HL-60/S4 treated with phorbol 12-myristate 13-acetate at 8.2 ng/mL for 4 days and 3 days (cell line): ENCODE data around the gene TSPAN6.

ENCODE experiments used
- in situ Hi-C: fragments of 300-500 bp; cut with MboI; formaldehyde crosslinking; loops from 2 replicates; pipeline ENCODE4 v1.15.0; 2022; ENCODE audit warnings: low sequenced_read_pairs

The TSPAN6 gene

DNA sequence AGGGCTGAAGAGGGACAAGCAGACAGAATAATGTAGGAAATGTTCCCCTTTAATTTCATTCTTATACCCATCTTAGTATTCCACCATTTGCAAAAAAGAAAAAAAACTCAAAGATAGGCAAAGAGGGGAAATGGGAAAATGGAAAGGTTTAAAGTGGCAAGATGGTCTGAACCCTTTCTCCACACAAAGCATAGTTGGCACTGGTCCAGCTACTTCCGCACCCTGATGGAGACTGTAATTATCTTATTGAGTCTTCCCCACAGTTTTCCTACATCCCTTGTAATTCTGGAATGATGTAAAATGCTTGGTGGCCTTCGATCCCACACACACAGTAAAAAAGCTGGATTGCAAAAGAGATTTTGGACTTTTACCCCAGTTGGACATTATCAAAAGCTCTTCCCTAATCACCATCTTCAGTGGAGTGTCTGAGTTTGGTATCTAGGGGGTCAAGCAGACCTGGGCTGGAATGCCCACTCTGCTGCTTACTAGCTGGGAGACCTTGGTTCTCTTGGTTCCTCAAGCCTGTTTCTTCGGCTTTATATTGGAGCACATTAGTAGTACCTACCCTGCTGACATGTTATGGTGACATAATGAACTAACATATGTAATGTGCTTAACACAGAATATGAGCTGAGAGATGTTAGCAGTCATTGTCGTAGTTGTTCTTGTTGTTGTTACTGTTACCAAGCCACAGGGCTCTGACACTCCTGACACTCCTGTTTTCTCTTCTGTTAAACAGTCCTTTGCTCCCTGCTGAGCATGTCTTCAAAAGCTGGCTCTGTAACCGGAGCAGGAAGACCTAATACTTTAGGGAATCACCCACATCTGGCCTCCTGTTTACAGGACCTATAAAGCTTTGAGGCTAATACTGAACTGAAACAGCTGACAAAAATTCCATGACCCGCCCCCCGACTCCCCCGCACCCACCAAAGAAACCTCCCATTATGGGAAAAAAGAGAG, 12.1 kb upstream of the TSPAN6 start:
- in situ Hi-C loops = no loop called here

GRCh38 chrX:100647739-100648138, 11.1 kb upstream of the TSPAN6 start:
- in situ Hi-C loops = no loop called here

DNA sequence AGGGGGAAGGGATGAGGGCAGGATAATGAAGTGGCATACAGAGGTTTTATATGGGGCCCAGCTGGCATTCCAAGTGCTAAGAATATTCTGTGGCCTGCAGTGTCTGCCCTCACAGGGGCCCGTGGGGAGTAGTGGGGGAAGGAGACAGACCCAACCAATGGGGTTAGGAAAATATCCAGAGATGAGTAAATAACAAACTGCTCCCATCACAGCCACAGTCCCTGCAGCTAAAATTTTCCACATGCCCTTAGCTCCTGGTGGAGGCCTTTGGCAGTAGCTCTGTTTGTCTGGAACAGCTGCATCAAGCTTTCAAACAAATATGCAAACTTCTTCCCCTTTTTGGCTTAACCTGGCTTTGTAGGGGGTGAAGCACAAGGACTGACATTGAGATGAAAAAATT, 10.5 kb upstream of the TSPAN6 start:
- in situ Hi-C loops = no loop called here

DNA sequence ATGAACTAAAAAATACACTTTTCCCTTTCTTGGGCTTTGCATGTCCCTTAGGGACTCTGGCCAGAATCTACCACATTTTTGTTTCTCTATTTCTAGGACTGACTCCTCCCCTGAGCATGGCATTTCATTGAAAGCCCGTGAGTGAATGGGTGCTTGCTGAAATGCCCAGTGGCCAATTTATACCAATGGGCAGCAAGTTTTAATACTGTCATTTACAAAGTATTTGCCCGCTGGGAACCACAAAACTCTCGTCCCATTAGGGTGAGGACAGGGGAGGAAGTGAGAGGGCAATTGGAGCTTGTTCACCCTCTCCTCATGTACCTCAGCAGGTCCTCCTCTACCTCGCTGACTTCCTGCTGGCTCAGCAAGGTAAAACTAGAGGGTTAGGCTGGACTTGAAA, 8.5 kb upstream of the TSPAN6 start:
- in situ Hi-C loops = no loop called here

- in situ Hi-C loops = no loop called here
Observed at GRCh38 chrX:100643956-100644860, 7.6 kb upstream of the TSPAN6 start, which contains the start of gene SRPX2. Gene SRPX2, plus strand, starts transcription at chrX:100644199. Its CDS starts 2,124 bp downstream, at chrX:100646323.

GRCh38 chrX:100643212-100643611, 6.6 kb upstream of the TSPAN6 start:
- in situ Hi-C loops = no loop called here

- in situ Hi-C loops = no loop called here
Observed at GRCh38 chrX:100642290-100642689, 5.7 kb upstream of the TSPAN6 start.

GRCh38 chrX:100635989-100636320, 651 bp downstream of the TSPAN6 start:
- in situ Hi-C loops = no loop called here

- in situ Hi-C loops = no loop called here
Observed at GRCh38 chrX:100635040-100635439, 1.6 kb downstream of the TSPAN6 start.

- in situ Hi-C loops = no loop called here
Observed at GRCh38 chrX:100625985-100626491, 10.6 kb downstream of the TSPAN6 start.

- in situ Hi-C loops = no loop called here
Observed at GRCh38 chrX:100623001-100623400, 13.6 kb downstream of the TSPAN6 start.

- in situ Hi-C loops = no loop called here
Observed at GRCh38 chrX:100615005-100615404, 21.6 kb downstream of the TSPAN6 start.

GRCh38 chrX:100611951-100612350, 24.7 kb downstream of the TSPAN6 start:
- in situ Hi-C loops = no loop called here

DNA sequence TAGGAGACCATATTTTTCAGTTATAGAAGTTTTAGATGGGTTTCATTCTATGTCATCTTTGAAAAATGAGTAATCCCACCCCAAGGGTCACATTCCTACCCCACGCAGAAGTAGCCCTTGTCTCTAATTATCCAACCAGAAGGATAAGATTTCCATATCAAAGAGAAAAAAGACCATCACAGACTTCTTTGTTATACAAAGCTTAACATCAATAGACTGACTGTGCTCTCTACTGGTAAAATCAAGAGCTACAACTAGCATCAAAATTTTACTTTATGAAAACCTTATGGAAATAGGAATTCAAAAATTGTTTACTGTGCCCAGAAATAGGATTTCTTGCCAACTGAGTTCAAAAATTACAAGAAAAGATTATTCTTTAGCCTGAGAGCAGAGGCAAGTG, 27.0 kb downstream of the TSPAN6 start:
- in situ Hi-C loops = no loop called here

DNA sequence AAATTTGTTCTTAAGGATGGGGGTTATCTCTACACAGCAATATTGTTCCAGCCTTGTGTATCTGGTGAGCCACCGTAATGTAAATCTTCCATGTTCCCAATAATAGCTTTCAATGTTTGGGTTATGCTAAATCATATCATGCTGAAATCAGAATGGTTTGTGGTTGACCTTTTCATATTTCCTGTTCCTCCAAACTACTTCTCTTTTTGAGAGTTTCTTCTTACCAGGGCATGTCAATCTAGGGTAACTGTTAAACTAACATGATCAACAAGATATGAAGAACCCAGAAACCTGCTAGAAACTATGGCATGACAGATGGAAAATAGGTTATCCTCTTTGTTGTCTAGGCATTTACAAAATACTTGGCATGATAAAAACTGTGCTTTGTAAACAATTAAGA, 29.9 kb downstream of the TSPAN6 start:
- in situ Hi-C loops = no loop called here

DNA sequence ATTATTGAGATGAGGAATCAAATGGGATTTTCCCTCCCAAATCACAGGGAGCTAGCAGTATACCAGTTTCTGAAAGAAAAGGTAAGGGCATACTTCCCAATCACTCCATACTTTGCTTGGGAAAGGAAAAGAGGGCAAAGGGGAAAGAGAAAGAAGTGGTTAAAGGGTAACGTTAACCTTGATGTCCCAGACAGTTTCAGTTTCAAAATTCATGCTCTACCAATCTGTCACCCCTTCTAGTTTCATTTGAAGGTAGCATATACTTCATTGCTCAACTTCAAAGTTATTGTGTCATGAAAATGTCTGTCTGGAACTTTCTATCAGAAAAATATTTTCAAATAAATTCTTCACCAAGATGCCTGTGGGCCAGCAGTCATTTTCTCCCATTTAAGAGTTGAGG, 35.8 kb downstream of the TSPAN6 start:
- in situ Hi-C loops = no loop called here

DNA sequence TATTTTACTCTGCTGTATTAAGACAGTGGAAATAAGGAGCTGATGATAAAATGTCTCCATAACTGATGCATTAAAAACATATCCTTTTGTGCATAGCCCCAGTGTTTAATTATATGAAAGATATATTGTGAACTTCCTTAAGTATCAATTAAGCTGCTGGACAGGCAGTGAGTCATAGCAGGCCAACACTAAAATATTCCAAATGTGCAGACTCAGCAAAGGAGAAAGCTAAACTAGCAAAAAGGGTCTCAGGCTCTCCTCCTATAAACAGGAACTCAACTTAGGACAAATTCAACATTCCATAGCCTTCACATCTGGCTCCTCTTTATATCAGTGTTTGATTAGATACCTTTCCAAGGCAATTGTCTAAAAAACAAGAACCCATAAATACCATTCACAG, 36.3 kb downstream of the TSPAN6 start:
- in situ Hi-C loops = no loop called here

DNA sequence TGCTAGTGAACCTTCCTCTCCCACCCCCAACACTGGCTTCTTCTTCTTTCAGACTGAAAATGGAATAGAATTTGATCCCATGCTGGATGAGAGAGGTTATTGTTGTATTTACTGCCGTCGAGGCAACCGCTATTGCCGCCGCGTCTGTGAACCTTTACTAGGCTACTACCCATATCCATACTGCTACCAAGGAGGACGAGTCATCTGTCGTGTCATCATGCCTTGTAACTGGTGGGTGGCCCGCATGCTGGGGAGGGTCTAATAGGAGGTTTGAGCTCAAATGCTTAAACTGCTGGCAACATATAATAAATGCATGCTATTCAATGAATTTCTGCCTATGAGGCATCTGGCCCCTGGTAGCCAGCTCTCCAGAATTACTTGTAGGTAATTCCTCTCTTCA, 37.1 kb downstream of the TSPAN6 start:
- in situ Hi-C loops = no loop called here

GRCh38 chrX:100596601-100597000, 40.0 kb downstream of the TSPAN6 start:
- in situ Hi-C loops = no loop called here

- in situ Hi-C loops = no loop called here
Observed at GRCh38 chrX:100593581-100593980, 43.0 kb downstream of the TSPAN6 start.

GRCh38 chrX:100593126-100593525, 43.5 kb downstream of the TSPAN6 start:
- in situ Hi-C loops = no loop called here
